ENCODE data around the gene MFF.
"Not testable (repeated sequence)": the region's sequence is repeated elsewhere in the genome, so short reads cannot be mapped to it uniquely, and the experiment has no call there.

The MFF gene

GRCh38 chr2:227337442-227337841, 12.4 kb downstream of the MFF start:
- no peak for DNase-seq

- DNase-seq: no peak
Observed at GRCh38 chr2:227339098-227339599, 14.1 kb downstream of the MFF start.

GRCh38 chr2:227340106-227340505, 15.1 kb downstream of the MFF start:
- no peak for DNase-seq

DNA sequence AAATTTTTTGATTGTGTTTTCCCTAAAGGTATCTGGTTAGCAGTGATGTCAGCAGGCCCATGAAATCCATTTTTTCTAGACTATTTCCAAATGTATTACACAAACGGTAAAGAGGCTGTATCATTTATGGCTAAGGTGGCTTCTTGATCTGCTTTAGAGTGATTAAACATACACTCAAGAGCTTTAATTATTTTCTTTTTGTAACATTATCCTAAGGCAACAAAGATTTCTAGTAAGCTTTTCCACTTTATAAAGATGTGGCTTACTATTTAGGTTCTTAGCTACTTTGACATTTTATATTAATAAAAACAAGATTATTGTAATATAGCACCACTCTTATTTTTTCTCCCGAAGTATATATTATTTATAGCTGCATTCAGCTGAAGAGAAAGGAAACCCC, 16.5 kb downstream of the MFF start:
- DNase-seq: no peak

GRCh38 chr2:227344231-227344630, 19.2 kb downstream of the MFF start:
- no peak for DNase-seq

DNA sequence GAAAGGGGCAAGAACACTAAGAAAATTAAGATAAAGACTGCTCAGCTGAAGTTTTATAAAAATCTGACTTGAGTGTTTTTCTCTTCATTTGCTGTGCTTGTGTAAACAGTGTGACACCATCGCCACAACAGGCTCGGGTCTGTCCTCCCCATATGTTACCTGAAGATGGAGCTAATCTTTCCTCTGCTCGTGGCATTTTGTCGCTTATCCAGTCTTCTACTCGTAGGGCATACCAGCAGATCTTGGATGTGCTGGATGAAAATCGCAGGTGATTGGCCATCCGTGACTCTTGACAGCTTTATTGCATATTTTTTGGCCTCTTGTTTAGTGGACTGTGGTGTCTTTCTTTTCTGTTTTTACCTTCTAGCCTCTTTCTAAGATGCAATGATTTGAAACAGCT, 22.1 kb downstream of the MFF start:
- DNase-seq: no peak

DNA sequence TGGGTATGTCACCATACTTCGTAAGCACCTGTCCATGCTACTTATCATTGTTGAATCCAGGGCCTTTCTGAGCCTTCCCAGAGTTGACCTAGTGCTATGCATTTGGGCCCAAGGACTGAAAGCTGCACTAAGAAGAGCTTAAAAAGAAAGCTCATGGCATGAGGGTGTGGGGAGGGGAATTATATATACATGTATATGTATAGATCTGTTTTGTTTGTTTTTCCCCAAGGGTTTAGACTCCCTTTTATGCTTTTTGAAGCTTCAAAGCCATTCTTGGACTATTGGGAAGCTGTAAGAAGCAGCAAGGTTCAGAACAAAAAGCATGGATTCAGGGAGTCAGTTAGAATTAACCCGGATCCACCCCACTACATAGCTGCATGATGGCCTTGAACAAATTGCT, 23.3 kb downstream of the MFF start:
- no peak for DNase-seq

DNA sequence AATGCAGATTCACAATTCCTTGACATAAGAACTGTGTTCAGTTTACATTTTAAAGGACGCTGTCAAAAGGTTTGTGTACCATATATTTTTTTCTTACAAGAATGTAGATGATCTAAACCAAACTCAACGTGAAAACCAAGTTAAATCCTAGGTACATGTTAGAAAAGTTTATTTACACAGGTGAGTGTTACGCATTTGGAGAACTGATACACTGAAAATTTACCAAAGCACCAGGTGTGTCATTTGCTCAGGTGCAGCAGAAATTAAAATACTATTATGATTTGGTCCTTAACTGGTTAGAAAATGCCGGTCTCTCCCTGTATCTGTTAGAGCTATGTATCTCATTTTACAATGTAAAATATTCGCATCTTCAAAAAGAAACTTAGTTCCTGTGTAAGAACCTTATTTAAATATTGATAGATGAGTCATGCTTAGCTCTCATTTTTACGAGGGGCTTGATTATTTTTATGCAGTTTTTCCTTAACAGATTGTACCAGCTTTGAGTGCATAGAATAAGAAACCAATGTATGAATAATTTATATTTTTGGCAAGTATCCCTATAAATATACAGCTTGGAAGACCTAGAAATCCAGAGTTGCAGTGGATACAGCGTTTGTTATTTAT, 25.1 kb downstream of the MFF start:
- DNase-seq: no peak

GRCh38 chr2:227351639-227352038, 26.6 kb downstream of the MFF start:
- no peak for DNase-seq

- no peak for DNase-seq
Observed at GRCh38 chr2:227360351-227360750, 35.3 kb downstream of the MFF start.

GRCh38 chr2:227363756-227364155, 38.7 kb downstream of the MFF start:
- DNase-seq: no peak

DNA sequence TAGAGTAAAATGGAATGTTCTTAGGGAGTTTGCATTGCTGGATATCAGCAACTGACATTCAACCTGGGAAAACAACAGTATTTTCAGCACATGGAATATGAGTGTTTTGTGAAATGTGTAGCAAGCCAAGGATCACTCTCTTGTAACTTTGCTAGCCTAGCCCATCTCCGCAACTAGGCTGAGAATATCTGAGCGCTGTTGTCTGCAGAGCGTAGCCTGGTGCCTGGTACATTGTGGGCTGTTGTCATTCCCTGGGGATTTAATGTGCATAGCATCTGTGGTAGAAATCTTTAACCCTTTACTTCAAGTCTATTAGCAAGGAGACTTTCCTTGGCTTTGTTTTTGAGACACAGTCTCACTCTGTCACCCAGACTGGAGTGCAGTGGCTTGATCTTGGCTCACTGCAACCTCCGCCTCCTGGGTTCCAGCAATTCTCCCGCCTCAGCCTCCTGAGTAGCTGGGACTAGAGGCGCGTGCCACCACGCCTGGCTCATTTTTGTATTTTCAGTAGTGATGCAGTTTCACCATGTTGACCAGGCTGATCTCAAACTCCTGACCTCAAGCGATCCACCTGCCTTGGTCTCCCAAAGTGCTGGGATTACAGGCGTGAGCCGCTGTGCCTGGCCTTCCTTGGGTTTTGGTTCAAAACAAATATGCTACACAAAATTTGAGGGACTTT, 39.7 kb downstream of the MFF start:
- not testable (repeated sequence) for DNase-seq

- no peak for DNase-seq
Observed at GRCh38 chr2:227365833-227366232, 40.8 kb downstream of the MFF start.

GRCh38 chr2:227366769-227367426, 41.8 kb downstream of the MFF start:
- DNase-seq: no peak

DNA sequence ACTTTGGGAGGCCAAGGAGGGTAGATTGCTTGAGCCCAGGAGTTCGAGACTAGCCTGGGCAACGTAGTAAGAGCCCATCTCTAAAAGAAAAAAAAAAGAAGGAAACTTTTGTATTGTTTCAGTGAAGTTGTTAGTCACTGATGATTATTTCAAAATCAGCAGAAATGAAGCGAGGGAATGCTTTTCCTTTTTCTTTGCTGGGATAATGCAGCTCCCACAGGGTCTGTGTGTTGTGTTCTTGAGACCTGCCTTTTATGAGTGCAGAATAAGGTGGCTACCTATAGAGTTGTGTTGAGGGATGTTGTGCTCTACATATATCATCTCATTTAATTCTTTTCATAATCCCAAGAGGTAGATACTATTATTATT, 42.4 kb downstream of the MFF start:
- no peak for DNase-seq

GRCh38 chr2:227368574-227368973, 43.5 kb downstream of the MFF start:
- DNase-seq: no peak

GRCh38 chr2:227370092-227370491, 45.0 kb downstream of the MFF start:
- no peak for DNase-seq

DNA sequence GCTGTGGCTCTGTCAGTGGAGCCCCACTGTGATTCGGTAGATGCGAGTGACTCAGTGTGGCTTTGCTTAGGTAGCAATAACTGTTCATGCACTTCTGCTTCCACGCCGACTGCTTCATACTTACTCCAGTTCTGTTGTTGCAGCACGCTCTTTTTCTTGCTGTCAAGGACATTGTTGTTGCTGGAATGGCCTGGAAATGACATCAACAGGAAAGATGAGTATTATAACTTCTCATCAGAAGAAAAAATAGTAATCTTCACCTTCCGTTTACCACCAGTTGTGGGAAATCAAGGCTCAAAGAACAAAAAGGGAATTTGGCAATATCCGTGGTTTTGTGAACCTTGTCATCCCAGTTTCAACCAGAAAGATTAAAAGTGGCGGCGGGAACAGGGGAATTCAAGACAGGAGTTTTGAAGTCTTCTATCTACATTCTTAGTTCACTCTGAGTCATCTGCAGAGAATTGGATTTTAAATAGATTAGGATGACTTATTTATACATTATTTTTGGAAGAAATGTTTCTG, 45.8 kb downstream of the MFF start:
- DNase-seq: no peak

DNA sequence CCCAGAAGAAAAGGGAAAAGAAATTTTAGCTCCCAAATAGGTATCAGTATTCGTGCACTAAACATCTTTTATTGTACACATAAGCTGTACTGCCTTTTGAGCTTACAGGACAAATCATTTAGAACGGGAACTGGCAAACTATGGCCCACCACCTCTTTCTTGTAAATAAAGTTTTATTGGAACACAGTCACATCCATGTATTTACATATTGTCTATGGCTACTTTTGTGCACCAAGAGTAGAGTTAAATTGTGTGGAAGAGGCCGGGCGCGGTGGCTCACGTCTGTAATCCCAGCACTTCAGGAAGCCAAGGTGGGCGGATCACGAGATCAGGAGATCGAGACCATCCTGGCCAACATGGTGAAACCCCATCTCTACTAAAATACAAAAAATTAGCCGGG, 48.3 kb downstream of the MFF start:
- no peak for DNase-seq

GRCh38 chr2:227374158-227374557, 49.1 kb downstream of the MFF start:
- DNase-seq: peak in 1 of 5 experiments; percentile 61

DNA sequence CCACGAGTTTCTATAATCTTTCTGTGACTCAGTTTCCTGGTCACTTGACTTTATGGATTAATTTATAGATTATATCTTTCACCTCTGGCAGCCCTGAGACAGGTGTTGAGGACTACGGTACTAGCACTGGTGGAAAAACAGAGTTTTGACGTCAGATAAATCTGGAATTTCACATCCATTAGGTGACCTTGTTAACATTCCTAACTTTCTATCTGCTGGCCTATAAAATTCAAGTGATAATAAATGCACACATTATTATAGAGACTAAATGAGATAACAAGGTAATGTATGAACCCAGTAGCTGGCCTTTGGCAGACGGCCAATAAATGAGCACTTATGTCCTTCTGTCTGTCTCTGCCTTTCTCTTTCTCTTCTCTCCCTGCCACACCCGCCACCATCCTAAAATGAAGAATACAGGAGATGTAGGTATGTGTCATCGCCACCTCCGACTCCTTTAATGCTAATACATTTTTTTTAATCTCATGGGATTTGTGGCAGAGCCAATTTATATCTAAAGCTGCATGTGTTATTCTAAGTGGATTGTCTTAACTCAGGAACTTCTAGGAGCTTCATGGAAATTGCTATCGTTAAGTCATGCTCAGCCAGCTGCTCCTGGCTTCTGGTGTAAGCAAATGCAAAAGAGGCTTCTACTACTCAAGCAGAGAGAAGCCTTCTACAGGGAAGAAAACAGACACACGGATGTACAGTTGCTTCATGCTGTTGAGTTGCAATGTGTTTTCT, 51.8 kb downstream of the MFF start:
- no peak for DNase-seq

GRCh38 chr2:227377467-227378351, 52.7 kb downstream of the MFF start:
- DNase-seq: peak in 1 of 5 experiments; percentile 37

All from T-helper 2 cell (primary cell).